ENCODE results near the gene LGALS14.

DNA sequence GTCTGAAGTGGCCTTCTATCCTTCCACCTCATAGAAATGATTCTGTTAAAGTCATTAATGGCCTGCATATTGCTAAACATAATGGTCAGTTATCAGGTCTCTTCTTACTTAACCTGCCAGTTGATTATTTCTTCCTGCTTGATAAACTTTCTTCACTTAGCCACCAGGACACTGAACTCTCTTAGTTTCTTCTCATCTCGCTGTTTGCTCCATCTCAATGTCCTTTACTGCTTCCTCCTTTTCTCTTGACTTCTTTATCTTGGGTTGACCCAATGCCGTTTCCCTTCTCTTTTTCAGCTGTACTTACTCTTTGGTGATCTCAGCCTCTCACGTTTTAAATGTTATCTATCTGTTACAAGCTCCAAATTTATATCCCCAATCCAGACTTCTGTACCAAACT, 50.7 kb downstream of the LGALS14 start:
- no peak for TF ChIP-seq POLR2A (IDR thresholded peaks at IDR 0.05)
- TF ChIP-seq, protein P1, sequence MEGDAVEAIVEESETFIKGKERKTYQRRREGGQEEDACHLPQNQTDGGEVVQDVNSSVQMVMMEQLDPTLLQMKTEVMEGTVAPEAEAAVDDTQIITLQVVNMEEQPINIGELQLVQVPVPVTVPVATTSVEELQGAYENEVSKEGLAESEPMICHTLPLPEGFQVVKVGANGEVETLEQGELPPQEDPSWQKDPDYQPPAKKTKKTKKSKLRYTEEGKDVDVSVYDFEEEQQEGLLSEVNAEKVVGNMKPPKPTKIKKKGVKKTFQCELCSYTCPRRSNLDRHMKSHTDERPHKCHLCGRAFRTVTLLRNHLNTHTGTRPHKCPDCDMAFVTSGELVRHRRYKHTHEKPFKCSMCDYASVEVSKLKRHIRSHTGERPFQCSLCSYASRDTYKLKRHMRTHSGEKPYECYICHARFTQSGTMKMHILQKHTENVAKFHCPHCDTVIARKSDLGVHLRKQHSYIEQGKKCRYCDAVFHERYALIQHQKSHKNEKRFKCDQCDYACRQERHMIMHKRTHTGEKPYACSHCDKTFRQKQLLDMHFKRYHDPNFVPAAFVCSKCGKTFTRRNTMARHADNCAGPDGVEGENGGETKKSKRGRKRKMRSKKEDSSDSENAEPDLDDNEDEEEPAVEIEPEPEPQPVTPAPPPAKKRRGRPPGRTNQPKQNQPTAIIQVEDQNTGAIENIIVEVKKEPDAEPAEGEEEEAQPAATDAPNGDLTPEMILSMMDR (IDR thresholded peaks at IDR 0.05 in 4 of 5, conservative IDR thresholded peaks at IDR 0.05 in 1 of 5), result no peak
